ENCODE data around the gene FAM114A1. TPM values are rescaled to one million over a fixed set of nuclear protein-coding genes. Genes with fewer than 3 reads are reported as not detected.

Gene FAM114A1
- total RNA-seq, 2 experiments from 2014 or later: not detected

DNA sequence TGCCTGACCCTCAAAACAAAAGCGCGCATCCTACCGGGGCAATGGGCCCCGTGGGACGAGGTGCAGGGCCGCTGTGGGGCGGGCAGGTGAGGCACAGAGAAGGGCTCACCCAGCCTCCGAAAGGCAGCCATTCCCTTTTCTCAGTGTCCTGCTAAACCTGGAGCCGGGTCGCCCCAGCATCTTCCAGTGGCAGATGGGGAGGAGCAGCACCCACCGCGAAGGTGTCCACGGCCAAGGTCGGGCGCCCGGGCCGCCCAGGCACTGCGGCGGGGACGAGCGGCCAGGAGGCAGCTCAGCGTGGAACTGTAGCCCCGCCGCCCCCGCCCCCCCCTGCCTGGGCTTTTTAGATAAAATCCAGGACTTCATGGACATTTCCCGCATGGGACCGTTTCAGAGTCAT lies 43.8 kb upstream of the FAM114A1 start:
- peaks cover 5 to 7% of the 10 kb centered on the region in 2 experiments for H3K9me3 ChIP-seq (ENCODE audit: control insufficient read depth in 1 of 2, insufficient read depth in 1 of 2, low read length in 2 of 2)
- H3K9me3 Mint-ChIP-seq: peaks cover 7% of the 10 kb centered on the region
- H3K4me3 Mint-ChIP-seq: no peak overlapping the region
- no peaks in the 10 kb centered on the region for H3K36me3 Mint-ChIP-seq (ENCODE audit: low read depth)
- no peak for TF ChIP-seq CTCF (IDR thresholded peaks at IDR 0.05)
- H3K27me3 ChIP-seq (ENCODE audit: control insufficient read depth in 1 of 2, insufficient read depth in 2 of 2, low read length in 2 of 2): no peaks in the 10 kb centered on the region
- no peak overlapping the region for H3K27ac Mint-ChIP-seq
- no peaks in the 10 kb centered on the region for H3K27me3 Mint-ChIP-seq
- H3K36me3 ChIP-seq (ENCODE audit: insufficient read depth, low read length): no peaks in the 10 kb centered on the region
- DNase-seq (no peak), ATAC-seq (ENCODE audit: poor library complexity) (no peak)
- CTCF ChIA-PET: no interaction called here
- POLR2A ChIA-PET: no interaction called here
- no peak overlapping the region for H3K4me3 ChIP-seq (ENCODE audit: low read length)
- intact Hi-C loops (cut with DNase I, micrococcal nuclease): no loop called here
- peaks cover 9% of the 10 kb centered on the region for H3K4me1 Mint-ChIP-seq (ENCODE audit: low read depth)
- no peaks in the 10 kb centered on the region for H3K4me1 ChIP-seq (ENCODE audit: insufficient read depth, low read length)
- no peak overlapping the region for H3K27ac ChIP-seq (ENCODE audit: low read depth in 1 of 2, low read length in 2 of 2)

DNA sequence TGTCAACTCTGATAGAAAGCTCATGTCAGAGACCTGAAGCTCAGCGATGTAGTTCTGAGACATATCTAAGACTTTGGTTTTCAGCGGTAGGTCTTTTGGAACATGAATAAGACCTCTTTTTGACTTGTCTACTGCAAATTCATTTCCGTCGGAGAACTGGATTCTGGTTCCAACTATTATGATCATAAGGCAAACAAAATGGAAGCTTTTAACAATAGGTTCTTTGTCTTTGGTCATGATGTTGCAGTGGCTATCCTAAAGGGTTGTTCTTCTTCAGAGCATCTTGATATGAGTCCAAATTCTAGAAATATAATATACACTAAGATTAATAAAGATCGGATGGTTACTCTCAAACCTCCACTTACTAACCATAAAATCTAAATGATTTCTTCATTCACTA lies 38.4 kb upstream of the FAM114A1 start:
- H3K4me1 Mint-ChIP-seq (ENCODE audit: low read depth): no peaks in the 10 kb centered on the region
- intact Hi-C loops (cut with DNase I, micrococcal nuclease): no loop called here
- H3K27ac ChIP-seq (ENCODE audit: low read depth in 1 of 2, low read length in 2 of 2): no peak overlapping the region
- no peaks in the 10 kb centered on the region for H3K27me3 ChIP-seq (ENCODE audit: control insufficient read depth in 1 of 2, insufficient read depth in 2 of 2, low read length in 2 of 2)
- peaks cover 9% of the 10 kb centered on the region for H3K9me3 Mint-ChIP-seq
- ChIA-PET CTCF (no interaction called here), POLR2A (no interaction called here)
- H3K27me3 Mint-ChIP-seq: no peaks in the 10 kb centered on the region
- no peak for DNase-seq
- H3K27ac Mint-ChIP-seq: no peak overlapping the region
- H3K9me3 ChIP-seq (ENCODE audit: control insufficient read depth in 1 of 2, insufficient read depth in 1 of 2, low read length in 2 of 2): peaks cover under 1 to 4% of the 10 kb centered on the region in 2 experiments
- no peak overlapping the region for H3K4me3 ChIP-seq (ENCODE audit: low read length)
- H3K36me3 ChIP-seq (ENCODE audit: insufficient read depth, low read length): no peaks in the 10 kb centered on the region
- no peak for ATAC-seq (ENCODE audit: poor library complexity)
- no peaks in the 10 kb centered on the region for H3K36me3 Mint-ChIP-seq (ENCODE audit: low read depth)
- H3K4me1 ChIP-seq (ENCODE audit: insufficient read depth, low read length): no peaks in the 10 kb centered on the region
- no peak for TF ChIP-seq CTCF (IDR thresholded peaks at IDR 0.05)
- no peak overlapping the region for H3K4me3 Mint-ChIP-seq

DNA sequence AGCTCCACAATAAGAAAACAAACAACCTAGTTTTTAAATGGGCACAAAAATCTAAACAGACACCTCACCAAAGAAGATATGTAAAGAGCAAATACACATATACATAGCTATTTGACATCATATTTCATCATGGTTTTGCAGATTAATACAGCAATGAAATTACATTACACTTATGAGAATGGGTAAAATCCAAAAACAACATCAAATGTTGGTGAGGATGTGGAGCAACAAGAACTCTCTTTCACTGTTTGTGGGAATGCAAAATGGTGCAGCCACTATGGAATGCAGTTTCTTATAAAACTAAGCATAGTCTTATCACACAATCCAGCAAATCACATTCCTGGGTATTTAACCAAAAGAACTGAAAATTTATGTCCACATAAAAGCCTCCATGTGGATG lies 36.0 kb upstream of the FAM114A1 start:
- Mint-ChIP-seq H3K36me3 (ENCODE audit: low read depth) (peaks cover 9% of the 10 kb centered on the region), H3K27me3 (no peaks in the 10 kb centered on the region), H3K9me3 (peaks cover 12% of the 10 kb centered on the region), H3K27ac (no peak overlapping the region), H3K4me3 (no peak overlapping the region), H3K4me1 (ENCODE audit: low read depth) (no peaks in the 10 kb centered on the region)
- Histone ChIP-seq H3K9me3 (ENCODE audit: control insufficient read depth in 1 of 2, insufficient read depth in 1 of 2, low read length in 2 of 2) (peaks cover 4 to 17% of the 10 kb centered on the region in 2 experiments), H3K27ac (ENCODE audit: low read depth in 1 of 2, low read length in 2 of 2) (no peak overlapping the region), H3K4me3 (ENCODE audit: low read length) (no peak overlapping the region), H3K36me3 (ENCODE audit: insufficient read depth, low read length) (no peaks in the 10 kb centered on the region), H3K27me3 (ENCODE audit: control insufficient read depth in 1 of 2, insufficient read depth in 2 of 2, low read length in 2 of 2) (no peaks in the 10 kb centered on the region), H3K4me1 (ENCODE audit: insufficient read depth, low read length) (no peaks in the 10 kb centered on the region)
- no peak for ATAC-seq (ENCODE audit: poor library complexity)
- DNase-seq: no peak
- POLR2A ChIA-PET: no interaction called here
- no peak for TF ChIP-seq CTCF (IDR thresholded peaks at IDR 0.05)
- CTCF ChIA-PET: interaction anchor here (0.8 kb wide), 1 partner anchor 24 kb away, joined by 3 read pairs; no protein-coding TSS in a partner anchor
- intact Hi-C loops (cut with DNase I, micrococcal nuclease): no loop called here

Measured in CD4-positive, alpha-beta T cell (primary cell).